Natural killer cell (primary cell): ENCODE data around the gene SERPINE2. TPM values are rescaled to one million over a fixed set of nuclear protein-coding genes. Genes with fewer than 3 reads are reported as not detected.

Source experiments
- ATAC-seq, 3 donors: fragments of 150-1000 bp in 2 of 3; fragments of 200-7000 bp in 1 of 3; cut with Tn5 transposase; 1 replicate in 1 of 3; 2 replicates in 2 of 3; pipeline ENCODE4 v1.10.0; 2021; ENCODE audit warnings: mild to moderate bottlenecking in 2 of 3, moderate library complexity in 2 of 3
- DNase-seq, 2 donors: peaks; one replicate each; pipeline versions ENCODE4 v3.0.0 to v3.0.0-alpha.2; 2013 to 2021; ENCODE audit warnings: mixed read lengths in 1 of 2
- H3K27ac ChIP-seq: one replicate; pipeline ENCODE4 v1.5.1; 2013; ENCODE audit warnings: mild to moderate bottlenecking, low read length
- H3K27me3 ChIP-seq: one replicate; pipeline ENCODE4 v1.6.1; 2013; ENCODE audit warnings: low read length; ENCODE audit not compliant: control insufficient read depth, insufficient read depth
- H3K36me3 ChIP-seq: one replicate; pipeline ENCODE4 v1.6.1; 2013; ENCODE audit warnings: low read length; ENCODE audit not compliant: control insufficient read depth, insufficient read depth
- H3K4me1 ChIP-seq: one replicate; pipeline ENCODE4 v1.6.1; 2013; ENCODE audit warnings: low read length; ENCODE audit not compliant: control insufficient read depth, insufficient read depth
- H3K4me3 ChIP-seq: one replicate; pipeline ENCODE4 v1.5.1; 2013; ENCODE audit warnings: low read length
- H3K9me3 ChIP-seq: one replicate; pipeline ENCODE4 v1.6.1; 2013; ENCODE audit warnings: low read length; ENCODE audit not compliant: control insufficient read depth, insufficient read depth
- H3K27ac Mint-ChIP-seq, 2 donors: one replicate each; pipeline ENCODE4 v1.8.0; 2022; ENCODE audit warnings: mild to moderate bottlenecking in 2 of 2, mixed read lengths in 2 of 2, moderate library complexity in 1 of 2
- H3K27me3 Mint-ChIP-seq, 2 donors: one replicate each; pipeline ENCODE4 v1.8.0; 2022; ENCODE audit warnings: low read depth in 2 of 2, mixed read lengths in 2 of 2
- H3K36me3 Mint-ChIP-seq: one replicate; pipeline ENCODE4 v1.8.0; 2022; ENCODE audit warnings: mixed read lengths
- H3K4me1 Mint-ChIP-seq, 2 donors: one replicate each; pipeline ENCODE4 v1.8.0; 2022; ENCODE audit warnings: mixed read lengths in 2 of 2
- H3K4me3 Mint-ChIP-seq: one replicate; pipeline ENCODE4 v1.8.0; 2022; ENCODE audit warnings: mild to moderate bottlenecking, moderate library complexity, mixed read lengths
- H3K9me3 Mint-ChIP-seq, 2 donors: one replicate each; pipeline ENCODE4 v1.8.0; 2022; ENCODE audit warnings: mixed read lengths in 2 of 2
- CTCF ChIP-seq: fragments of 200-600 bp; IDR thresholded peaks from one replicate; pipeline ENCODE4 v1.8.0; 2022; ENCODE audit warnings: antibody characterized with exemption
- WGBS: methylation state at CpG from one replicate; pipeline ENCODE4 v1.1.7; 2013; ENCODE audit warnings: missing lambda C conversion rate; ENCODE audit not compliant: insufficient coverage; 5-methylcytosine and 5-hydroxymethylcytosine counted together
- intact Hi-C: fragments of 100-400 bp; cut with micrococcal nuclease; formaldehyde crosslinking; loops from one replicate; pipeline ENCODE4 v1.14.2; 2022
- total RNA-seq, 4 donors: library from RNA; stranded (reverse); fragments of 120-200 nt in 1 of 4; gene quantifications; one replicate each; pipeline versions ENCODE4 v1.2.3 to v1.2.4, GENCODE V29; 2013 to 2022

Gene SERPINE2
- total RNA-seq, 3 donors from 2014 or later (not counting 1 experiment from before 2014, with no cell fraction given) = 3.5 to 14.6 (median 8.4) TPM

DNA sequence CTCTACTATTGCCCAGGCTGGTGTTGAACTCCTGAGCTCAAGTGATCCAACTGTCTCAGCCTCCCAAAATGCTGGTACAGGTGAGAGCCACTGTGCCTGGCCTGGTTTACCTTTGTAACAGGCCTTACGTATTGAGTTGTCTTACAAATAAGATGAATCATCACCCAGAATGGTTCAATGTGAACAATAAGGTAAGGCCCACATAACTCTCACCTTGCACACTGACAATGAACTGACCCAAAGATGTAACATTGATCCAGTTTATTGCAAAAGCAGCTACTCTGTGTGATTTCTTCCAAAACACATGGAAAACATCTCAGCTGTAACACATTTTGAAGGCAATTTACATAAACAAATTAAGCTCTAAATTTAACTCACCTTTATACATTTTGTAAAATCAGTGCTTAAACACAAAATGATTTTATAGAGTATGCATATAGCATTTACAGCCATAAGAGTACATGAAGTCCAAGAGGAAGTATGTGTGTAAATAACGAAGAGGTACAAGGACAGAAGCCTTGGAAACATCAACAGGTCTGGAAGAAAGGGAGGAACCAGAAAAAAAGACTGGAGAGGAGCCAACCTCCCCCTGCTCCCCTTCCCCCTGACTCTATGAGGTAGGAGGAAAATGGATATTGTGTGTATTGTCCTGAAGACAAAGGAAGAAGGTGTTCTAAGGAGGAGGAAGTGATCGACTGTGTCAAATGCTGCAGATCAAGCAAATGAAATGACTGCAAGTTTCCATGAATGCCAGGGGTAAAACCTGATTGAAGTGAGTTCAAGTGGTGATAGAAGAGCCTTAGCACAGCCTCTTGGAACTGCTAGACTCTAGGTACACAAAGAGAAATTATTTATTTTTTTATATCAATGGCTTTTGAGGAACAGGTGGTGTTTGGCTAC lies 88.4 kb downstream of the SERPINE2 start:
- Mint-ChIP-seq H3K36me3 (no peaks in the 10 kb centered on the region), H3K9me3 (no peaks in the 10 kb centered on the region), H3K27ac (no peak overlapping the region), H3K27me3 (no peaks in the 10 kb centered on the region), H3K4me1 (peaks cover 7 to 8% of the 10 kb centered on the region in 2 donors), H3K4me3 (no peak overlapping the region)
- ATAC-seq (no peak), DNase-seq (no peak)
- TF ChIP-seq CTCF = no peak
- Histone ChIP-seq H3K9me3 (no peaks in the 10 kb centered on the region), H3K27ac (no peak overlapping the region), H3K27me3 (no peaks in the 10 kb centered on the region), H3K4me1 (peaks cover 2% of the 10 kb centered on the region), H3K4me3 (no peak overlapping the region), H3K36me3 (no peaks in the 10 kb centered on the region)
- 73% methylated on average over 3 of the region's 3 CpGs for WGBS
- intact Hi-C loops = no loop called here

DNA sequence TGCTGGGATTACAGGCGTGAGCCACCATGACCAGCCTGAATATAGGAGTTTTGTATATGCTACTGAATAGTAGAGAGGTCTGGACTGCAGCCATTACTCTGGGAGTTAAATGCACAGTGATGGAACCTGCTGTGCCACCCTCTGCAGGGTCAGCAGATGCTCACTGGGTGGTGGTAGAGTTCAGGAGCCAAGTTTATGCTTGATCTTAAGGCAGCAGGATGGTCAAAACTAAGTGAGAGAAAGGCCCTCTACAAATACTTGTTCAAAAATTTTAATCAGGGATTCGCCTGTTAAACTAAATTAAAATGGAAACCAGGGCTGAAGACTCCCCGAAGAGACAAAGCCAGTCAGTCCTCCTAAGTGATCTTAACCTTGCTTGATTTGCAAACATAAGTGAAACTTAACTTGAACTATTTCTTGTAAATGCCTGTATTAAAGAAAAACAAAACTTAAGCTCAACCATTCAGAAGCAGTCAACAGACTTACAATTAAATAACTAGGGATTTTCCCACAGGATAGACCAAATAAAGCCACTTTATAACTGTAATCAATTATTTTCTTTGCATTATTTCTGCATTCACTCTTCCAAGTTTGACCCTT lies 89.7 kb downstream of the SERPINE2 start:
- Mint-ChIP-seq H3K27ac (no peak overlapping the region), H3K4me3 (no peak overlapping the region), H3K9me3 (no peaks in the 10 kb centered on the region), H3K36me3 (no peaks in the 10 kb centered on the region), H3K27me3 (no peaks in the 10 kb centered on the region), H3K4me1 (peaks cover 16 to 17% of the 10 kb centered on the region in 2 donors)
- ATAC-seq (no peak), DNase-seq (no peak)
- intact Hi-C loops = no loop called here
- Histone ChIP-seq H3K27ac (no peak overlapping the region), H3K27me3 (no peaks in the 10 kb centered on the region), H3K4me3 (no peak overlapping the region), H3K36me3 (no peaks in the 10 kb centered on the region), H3K9me3 (no peaks in the 10 kb centered on the region), H3K4me1 (peaks cover 7% of the 10 kb centered on the region)
- TF ChIP-seq CTCF = no peak
- WGBS = 79% methylated on average over 3 of the region's 3 CpGs

DNA sequence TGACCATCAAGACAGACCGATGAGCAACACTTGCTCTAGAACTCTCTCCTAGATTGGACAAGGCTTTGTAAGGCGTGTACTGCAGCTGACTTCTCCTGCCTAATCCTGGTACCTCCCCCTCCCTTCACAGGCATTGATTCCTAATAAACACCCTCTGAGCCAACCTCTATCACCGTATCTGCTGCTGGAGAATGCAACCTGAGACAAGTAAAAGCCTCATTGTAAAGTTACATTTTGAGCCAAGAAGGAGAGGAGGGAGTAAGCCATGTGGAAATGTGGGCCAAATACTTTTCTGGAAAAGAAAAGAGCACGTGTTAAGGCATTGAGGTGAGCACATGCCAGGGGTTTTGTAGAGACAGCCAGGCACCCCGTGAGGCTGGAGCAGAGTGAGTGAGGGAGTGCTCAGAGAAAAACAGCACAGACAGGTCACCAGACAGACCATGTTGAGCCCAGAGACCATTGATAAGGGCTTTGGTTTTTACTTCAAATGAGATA lies 91.3 kb downstream of the SERPINE2 start:
- ATAC-seq (no peak), DNase-seq (no peak)
- Mint-ChIP-seq H3K9me3 (no peaks in the 10 kb centered on the region), H3K27me3 (no peaks in the 10 kb centered on the region), H3K4me1 (peaks cover 30 to 32% of the 10 kb centered on the region in 2 donors), H3K4me3 (no peak overlapping the region), H3K36me3 (no peaks in the 10 kb centered on the region), H3K27ac (no peak overlapping the region)
- no peak for TF ChIP-seq CTCF
- Histone ChIP-seq H3K36me3 (no peaks in the 10 kb centered on the region), H3K27me3 (no peaks in the 10 kb centered on the region), H3K27ac (no peak overlapping the region), H3K4me1 (peaks cover 23% of the 10 kb centered on the region), H3K9me3 (no peaks in the 10 kb centered on the region), H3K4me3 (no peak overlapping the region)
- intact Hi-C loops = no loop called here
- WGBS = 94% methylated on average over 5 of the region's 5 CpGs
